ENCODE results near the gene TGIF1. TPM values are rescaled to one million over a fixed set of nuclear protein-coding genes. Genes with fewer than 3 reads are reported as not detected.

Gene TGIF1
- total and polyA plus RNA-seq, 9 of the 15 experiments (the other 6 are each of a cell fraction or from before 2014, with no cell fraction given), result 16.1 to 77.7 (median 44.6) TPM

DNA sequence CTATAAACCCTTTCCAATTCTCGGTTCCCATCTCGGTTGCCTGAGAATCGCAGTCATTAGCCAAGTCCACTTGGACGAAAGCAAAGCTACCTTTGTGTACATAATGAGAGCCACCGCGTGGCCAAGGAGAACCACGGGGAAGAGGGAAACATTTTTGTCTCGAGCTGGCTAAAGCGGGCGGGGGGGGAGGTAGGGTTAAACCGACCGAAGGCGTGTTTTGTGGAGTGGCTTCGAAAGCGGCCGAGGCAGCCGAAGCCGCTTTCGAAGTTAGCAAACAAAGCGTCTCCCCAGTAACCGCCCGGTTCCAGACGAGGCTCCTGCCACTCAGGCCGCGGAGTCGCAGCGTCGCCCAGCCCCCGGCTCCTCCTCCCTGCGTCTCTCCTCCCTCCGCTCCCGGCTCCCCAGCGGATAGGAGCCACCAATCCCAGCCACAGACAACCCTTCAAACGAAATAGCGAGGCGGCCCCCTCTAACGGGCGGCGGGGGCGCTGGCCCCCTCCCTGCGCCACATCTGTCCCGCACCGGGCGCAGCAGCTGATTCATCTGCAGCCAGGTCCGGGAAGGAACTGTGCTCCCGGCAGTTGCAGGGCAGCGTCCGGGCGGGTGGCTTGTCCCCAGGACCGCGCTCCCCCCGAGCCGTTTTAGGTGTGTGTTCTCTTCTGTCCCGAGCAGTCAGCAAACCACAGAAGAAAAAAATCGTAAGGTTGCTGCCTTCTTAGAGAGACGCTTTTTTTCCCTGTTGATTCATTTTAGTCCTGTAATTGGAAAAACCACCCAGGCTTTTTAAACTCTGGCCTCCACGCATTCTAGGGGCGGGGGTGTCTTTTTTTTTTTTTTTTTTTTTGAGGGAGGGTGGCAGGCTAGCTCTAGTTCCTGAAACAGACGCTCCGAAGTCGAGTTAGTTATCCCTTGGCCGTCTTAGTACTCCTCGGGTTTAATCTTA lies 1.8 kb upstream of the TGIF1 start (continued):
- TF ChIP-seq, protein P1, sequence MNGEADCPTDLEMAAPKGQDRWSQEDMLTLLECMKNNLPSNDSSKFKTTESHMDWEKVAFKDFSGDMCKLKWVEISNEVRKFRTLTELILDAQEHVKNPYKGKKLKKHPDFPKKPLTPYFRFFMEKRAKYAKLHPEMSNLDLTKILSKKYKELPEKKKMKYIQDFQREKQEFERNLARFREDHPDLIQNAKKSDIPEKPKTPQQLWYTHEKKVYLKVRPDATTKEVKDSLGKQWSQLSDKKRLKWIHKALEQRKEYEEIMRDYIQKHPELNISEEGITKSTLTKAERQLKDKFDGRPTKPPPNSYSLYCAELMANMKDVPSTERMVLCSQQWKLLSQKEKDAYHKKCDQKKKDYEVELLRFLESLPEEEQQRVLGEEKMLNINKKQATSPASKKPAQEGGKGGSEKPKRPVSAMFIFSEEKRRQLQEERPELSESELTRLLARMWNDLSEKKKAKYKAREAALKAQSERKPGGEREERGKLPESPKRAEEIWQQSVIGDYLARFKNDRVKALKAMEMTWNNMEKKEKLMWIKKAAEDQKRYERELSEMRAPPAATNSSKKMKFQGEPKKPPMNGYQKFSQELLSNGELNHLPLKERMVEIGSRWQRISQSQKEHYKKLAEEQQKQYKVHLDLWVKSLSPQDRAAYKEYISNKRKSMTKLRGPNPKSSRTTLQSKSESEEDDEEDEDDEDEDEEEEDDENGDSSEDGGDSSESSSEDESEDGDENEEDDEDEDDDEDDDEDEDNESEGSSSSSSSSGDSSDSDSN (IDR thresholded peaks at IDR 0.05; ENCODE audit: borderline replicate concordance in 1 of 2, low read depth in 2 of 2, low read length in 2 of 2), result peak; percentile 51 to 92; a peak in 3 of 4 replicates
- no peak for TF ChIP-seq CEBPB (tag; IDR thresholded peaks at IDR 0.05)
- no peak for TF ChIP-seq NR4A1 (CRISPR knock-in tag; IDR thresholded peaks at IDR 0.05)
- TF ChIP-seq NR4A1 (tag; IDR thresholded peaks at IDR 0.05), result no peak
- no peak for TF ChIP-seq MED1 (CRISPR knock-in tag; IDR thresholded peaks at IDR 0.05; ENCODE audit: borderline replicate concordance)
- TF ChIP-seq, protein P2, sequence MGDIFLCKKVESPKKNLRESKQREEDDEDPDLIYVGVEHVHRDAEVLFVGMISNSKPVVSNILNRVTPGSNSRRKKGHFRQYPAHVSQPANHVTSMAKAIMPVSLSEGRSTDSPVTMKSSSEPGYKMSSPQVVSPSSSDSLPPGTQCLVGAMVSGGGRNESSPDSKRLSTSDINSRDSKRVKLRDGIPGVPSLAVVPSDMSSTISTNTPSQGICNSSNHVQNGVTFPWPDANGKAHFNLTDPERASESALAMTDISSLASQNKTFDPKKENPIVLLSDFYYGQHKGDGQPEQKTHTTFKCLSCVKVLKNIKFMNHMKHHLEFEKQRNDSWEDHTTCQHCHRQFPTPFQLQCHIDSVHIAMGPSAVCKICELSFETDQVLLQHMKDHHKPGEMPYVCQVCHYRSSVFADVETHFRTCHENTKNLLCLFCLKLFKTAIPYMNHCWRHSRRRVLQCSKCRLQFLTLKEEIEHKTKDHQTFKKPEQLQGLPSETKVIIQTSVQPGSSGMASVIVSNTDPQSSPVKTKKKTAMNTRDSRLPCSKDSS (IDR thresholded peaks at IDR 0.05; ENCODE audit: low read depth, partially characterized antibody), result no peak
- TF ChIP-seq, protein P3, sequence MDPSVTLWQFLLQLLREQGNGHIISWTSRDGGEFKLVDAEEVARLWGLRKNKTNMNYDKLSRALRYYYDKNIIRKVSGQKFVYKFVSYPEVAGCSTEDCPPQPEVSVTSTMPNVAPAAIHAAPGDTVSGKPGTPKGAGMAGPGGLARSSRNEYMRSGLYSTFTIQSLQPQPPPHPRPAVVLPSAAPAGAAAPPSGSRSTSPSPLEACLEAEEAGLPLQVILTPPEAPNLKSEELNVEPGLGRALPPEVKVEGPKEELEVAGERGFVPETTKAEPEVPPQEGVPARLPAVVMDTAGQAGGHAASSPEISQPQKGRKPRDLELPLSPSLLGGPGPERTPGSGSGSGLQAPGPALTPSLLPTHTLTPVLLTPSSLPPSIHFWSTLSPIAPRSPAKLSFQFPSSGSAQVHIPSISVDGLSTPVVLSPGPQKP (CRISPR knock-in tag; IDR thresholded peaks at IDR 0.05), result no peak
- TF ChIP-seq, protein P4, sequence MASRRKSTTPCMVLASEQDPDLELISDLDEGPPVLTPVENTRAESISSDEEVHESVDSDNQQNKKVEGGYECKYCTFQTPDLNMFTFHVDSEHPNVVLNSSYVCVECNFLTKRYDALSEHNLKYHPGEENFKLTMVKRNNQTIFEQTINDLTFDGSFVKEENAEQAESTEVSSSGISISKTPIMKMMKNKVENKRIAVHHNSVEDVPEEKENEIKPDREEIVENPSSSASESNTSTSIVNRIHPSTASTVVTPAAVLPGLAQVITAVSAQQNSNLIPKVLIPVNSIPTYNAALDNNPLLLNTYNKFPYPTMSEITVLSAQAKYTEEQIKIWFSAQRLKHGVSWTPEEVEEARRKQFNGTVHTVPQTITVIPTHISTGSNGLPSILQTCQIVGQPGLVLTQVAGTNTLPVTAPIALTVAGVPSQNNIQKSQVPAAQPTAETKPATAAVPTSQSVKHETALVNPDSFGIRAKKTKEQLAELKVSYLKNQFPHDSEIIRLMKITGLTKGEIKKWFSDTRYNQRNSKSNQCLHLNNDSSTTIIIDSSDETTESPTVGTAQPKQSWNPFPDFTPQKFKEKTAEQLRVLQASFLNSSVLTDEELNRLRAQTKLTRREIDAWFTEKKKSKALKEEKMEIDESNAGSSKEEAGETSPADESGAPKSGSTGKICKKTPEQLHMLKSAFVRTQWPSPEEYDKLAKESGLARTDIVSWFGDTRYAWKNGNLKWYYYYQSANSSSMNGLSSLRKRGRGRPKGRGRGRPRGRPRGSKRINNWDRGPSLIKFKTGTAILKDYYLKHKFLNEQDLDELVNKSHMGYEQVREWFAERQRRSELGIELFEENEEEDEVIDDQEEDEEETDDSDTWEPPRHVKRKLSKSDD (conservative IDR thresholded peaks at IDR 0.05; ENCODE audit: low read length), result no peak; the same call in 1 of the 2 replicates
- no peak for TF ChIP-seq DDX20 (tag; IDR thresholded peaks at IDR 0.05; ENCODE audit: low read depth)
- TF ChIP-seq RBM34 (IDR thresholded peaks at IDR 0.05; ENCODE audit: borderline replicate concordance, insufficient read depth, low read length), result no peak
- TF ChIP-seq, protein P5, sequence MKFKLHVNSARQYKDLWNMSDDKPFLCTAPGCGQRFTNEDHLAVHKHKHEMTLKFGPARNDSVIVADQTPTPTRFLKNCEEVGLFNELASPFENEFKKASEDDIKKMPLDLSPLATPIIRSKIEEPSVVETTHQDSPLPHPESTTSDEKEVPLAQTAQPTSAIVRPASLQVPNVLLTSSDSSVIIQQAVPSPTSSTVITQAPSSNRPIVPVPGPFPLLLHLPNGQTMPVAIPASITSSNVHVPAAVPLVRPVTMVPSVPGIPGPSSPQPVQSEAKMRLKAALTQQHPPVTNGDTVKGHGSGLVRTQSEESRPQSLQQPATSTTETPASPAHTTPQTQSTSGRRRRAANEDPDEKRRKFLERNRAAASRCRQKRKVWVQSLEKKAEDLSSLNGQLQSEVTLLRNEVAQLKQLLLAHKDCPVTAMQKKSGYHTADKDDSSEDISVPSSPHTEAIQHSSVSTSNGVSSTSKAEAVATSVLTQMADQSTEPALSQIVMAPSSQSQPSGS (CRISPR knock-in tag; IDR thresholded peaks at IDR 0.05), result no peak
- TF ChIP-seq, protein P6, sequence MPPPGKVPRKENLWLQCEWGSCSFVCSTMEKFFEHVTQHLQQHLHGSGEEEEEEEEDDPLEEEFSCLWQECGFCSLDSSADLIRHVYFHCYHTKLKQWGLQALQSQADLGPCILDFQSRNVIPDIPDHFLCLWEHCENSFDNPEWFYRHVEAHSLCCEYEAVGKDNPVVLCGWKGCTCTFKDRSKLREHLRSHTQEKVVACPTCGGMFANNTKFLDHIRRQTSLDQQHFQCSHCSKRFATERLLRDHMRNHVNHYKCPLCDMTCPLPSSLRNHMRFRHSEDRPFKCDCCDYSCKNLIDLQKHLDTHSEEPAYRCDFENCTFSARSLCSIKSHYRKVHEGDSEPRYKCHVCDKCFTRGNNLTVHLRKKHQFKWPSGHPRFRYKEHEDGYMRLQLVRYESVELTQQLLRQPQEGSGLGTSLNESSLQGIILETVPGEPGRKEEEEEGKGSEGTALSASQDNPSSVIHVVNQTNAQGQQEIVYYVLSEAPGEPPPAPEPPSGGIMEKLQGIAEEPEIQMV (tag; conservative IDR thresholded peaks at IDR 0.05; ENCODE audit: low read depth), result peak; percentile 82
- peak; percentile 37; the same call in 1 of the 2 replicates for TF ChIP-seq CHD2 (IDR thresholded peaks at IDR 0.05; ENCODE audit: low read depth, low read length)

Measured in K562 (cell line).